Measurements from ENCODE around the gene ZFP36L2.

DNA sequence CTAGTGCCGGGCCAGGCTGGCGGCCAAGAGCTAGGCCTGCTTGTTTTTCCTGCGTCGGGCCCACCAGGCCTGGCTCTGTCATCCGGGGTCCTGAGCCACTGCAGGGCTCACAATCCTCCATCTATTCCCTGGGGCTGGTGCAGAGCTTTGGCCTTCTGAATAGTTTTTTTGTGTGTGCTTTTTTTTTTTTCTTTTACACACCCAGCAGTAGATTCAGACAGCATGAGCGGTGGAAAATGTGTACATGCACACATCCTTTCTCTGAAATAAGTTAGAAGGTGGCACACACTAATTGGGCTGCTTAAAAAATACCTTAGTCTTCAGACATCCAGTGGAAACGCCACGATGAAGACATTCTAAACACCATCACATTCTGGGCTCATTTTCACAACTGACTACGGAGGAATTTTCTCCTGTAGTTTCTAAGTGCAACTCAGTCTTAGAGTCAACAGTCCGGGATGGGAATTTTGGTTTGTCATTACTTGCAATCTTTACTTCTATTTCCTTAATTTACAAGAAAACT lies 6.1 kb downstream of the ZFP36L2 start:
- TF ChIP-seq, protein P1, sequence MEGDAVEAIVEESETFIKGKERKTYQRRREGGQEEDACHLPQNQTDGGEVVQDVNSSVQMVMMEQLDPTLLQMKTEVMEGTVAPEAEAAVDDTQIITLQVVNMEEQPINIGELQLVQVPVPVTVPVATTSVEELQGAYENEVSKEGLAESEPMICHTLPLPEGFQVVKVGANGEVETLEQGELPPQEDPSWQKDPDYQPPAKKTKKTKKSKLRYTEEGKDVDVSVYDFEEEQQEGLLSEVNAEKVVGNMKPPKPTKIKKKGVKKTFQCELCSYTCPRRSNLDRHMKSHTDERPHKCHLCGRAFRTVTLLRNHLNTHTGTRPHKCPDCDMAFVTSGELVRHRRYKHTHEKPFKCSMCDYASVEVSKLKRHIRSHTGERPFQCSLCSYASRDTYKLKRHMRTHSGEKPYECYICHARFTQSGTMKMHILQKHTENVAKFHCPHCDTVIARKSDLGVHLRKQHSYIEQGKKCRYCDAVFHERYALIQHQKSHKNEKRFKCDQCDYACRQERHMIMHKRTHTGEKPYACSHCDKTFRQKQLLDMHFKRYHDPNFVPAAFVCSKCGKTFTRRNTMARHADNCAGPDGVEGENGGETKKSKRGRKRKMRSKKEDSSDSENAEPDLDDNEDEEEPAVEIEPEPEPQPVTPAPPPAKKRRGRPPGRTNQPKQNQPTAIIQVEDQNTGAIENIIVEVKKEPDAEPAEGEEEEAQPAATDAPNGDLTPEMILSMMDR (IDR thresholded peaks at IDR 0.05): no peak
- no peak for TF ChIP-seq POLR2A (IDR thresholded peaks at IDR 0.05)
